ENCODE data around the gene SLC7A6OS. TPM values are rescaled to one million over a fixed set of nuclear protein-coding genes. Genes with fewer than 3 reads are reported as not detected.

SLC7A6OS gene
- total RNA-seq, 2 donors from 2014 or later = 22.5 to 26.0 TPM

DNA sequence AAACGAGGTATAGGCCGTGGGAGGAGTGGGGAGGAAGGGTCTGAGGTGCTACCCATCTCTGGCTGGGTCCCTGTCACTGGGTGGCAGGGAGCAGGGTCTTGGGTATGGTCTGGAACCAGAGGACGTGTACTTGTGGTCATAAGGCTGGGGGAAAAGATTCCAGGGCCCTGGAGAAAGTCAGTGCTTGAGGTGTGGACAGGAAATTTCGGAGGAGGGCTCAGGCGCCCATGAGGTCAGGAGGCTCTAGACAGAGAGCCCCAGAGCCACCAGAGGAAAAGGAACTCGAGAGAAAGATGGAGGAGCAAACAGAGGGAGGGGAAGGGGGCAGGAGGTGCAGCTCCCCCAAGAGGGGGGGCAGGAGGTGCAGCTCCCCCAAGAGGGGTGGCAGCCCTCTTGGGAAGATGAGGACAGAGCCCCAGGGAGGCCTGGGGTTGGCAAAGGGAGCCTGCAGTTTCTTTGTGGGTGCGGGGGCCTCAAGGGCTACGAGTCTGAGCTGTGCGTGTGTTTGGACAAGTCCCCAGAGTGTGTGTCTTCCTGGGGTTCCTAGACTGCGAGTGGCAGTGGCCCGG lies 47.1 kb downstream of the SLC7A6OS start:
- Mint-ChIP-seq H3K27ac (peak overlapping the region; percentile 88), H3K27me3 (ENCODE audit: insufficient read depth) (peaks cover 2% of the 10 kb centered on the region), H3K4me1 (peaks cover 23% of the 10 kb centered on the region), H3K36me3 (ENCODE audit: low read depth) (no peaks in the 10 kb centered on the region), H3K4me3 (peak overlapping the region; percentile 90), H3K9me3 (no peaks in the 10 kb centered on the region)
- H3K9ac ChIP-seq (ENCODE audit: extremely low read depth, low read length, poor library complexity, severe bottlenecking) = peak overlapping the region; percentile 82
- peak overlapping the region; percentile 73 for H3K4me3 ChIP-seq (ENCODE audit: low read length)
- no peaks in the 10 kb centered on the region for H3K9me3 ChIP-seq (ENCODE audit: control insufficient read depth, low read length)
- H3K27ac ChIP-seq (ENCODE audit: low read depth, low read length) = no peak overlapping the region
- 50 to 67% methylated on average over 7 to 11 of the region's 11 CpGs for WGBS, 2 experiments (ENCODE audit: insufficient coverage in 1 of 2, insufficient read length in 1 of 2)
- H3K27me3 ChIP-seq (ENCODE audit: control insufficient read depth, insufficient read depth, low read length, poor library complexity, severe bottlenecking) = no peaks in the 10 kb centered on the region
- peaks cover 3% of the 10 kb centered on the region for H3K36me3 ChIP-seq (ENCODE audit: control insufficient read depth, insufficient read depth, low read length)
- DNase-seq = no peak
- H3K4me1 ChIP-seq (ENCODE audit: control insufficient read depth, insufficient read depth, low read length) = peaks cover 9% of the 10 kb centered on the region
- TF ChIP-seq, protein P1, sequence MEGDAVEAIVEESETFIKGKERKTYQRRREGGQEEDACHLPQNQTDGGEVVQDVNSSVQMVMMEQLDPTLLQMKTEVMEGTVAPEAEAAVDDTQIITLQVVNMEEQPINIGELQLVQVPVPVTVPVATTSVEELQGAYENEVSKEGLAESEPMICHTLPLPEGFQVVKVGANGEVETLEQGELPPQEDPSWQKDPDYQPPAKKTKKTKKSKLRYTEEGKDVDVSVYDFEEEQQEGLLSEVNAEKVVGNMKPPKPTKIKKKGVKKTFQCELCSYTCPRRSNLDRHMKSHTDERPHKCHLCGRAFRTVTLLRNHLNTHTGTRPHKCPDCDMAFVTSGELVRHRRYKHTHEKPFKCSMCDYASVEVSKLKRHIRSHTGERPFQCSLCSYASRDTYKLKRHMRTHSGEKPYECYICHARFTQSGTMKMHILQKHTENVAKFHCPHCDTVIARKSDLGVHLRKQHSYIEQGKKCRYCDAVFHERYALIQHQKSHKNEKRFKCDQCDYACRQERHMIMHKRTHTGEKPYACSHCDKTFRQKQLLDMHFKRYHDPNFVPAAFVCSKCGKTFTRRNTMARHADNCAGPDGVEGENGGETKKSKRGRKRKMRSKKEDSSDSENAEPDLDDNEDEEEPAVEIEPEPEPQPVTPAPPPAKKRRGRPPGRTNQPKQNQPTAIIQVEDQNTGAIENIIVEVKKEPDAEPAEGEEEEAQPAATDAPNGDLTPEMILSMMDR (conservative IDR thresholded peaks at IDR 0.05) = no peak

DNA sequence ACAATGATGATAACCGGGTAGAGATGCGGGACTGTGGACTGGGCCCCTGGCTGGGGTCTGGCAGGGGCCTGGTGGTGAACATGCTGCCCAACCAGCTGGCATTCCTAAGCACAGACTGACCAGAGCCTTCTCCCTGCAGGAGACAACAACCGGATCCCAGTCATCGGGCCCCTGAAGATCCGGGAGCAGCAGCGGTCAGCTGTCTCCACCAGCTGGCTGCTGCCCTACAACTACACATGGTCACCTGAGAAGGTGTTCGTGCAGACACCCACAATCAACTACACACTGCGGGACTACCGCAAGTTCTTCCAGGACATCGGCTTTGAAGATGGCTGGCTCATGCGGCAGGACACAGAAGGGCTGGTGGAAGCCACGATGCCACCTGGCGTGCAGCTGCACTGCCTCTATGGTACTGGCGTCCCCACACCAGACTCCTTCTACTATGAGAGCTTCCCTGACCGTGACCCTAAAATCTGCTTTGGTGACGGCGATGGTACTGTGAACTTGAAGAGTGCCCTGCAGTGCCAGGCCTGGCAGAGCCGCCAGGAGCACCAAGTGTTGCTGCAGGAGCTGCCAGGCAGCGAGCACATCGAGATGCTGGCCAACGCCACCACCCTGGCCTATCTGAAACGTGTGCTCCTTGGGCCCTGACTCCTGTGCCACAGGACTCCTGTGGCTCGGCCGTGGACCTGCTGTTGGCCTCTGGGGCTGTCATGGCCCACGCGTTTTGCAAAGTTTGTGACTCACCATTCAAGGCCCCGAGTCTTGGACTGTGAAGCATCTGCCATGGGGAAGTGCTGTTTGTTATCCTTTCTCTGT lies 51.5 kb downstream of the SLC7A6OS start:
- Histone ChIP-seq H3K27ac (ENCODE audit: low read depth, low read length) (no peak overlapping the region), H3K4me3 (ENCODE audit: low read length) (no peak overlapping the region), H3K9ac (ENCODE audit: extremely low read depth, low read length, poor library complexity, severe bottlenecking) (no peak overlapping the region), H3K4me1 (ENCODE audit: control insufficient read depth, insufficient read depth, low read length) (no peaks in the 10 kb centered on the region), H3K36me3 (ENCODE audit: control insufficient read depth, insufficient read depth, low read length) (no peaks in the 10 kb centered on the region), H3K27me3 (ENCODE audit: control insufficient read depth, insufficient read depth, low read length, poor library complexity, severe bottlenecking) (no peaks in the 10 kb centered on the region), H3K9me3 (ENCODE audit: control insufficient read depth, low read length) (no peaks in the 10 kb centered on the region)
- WGBS, 2 experiments (ENCODE audit: insufficient coverage in 1 of 2, insufficient read length in 1 of 2) = 91 to 93% methylated on average over 24 to 27 of the region's 27 CpGs
- Mint-ChIP-seq H3K27ac (no peak overlapping the region), H3K4me1 (no peaks in the 10 kb centered on the region), H3K9me3 (no peaks in the 10 kb centered on the region), H3K36me3 (ENCODE audit: low read depth) (peaks cover 4% of the 10 kb centered on the region), H3K27me3 (ENCODE audit: insufficient read depth) (peaks cover 2% of the 10 kb centered on the region), H3K4me3 (no peak overlapping the region)
- no peak for DNase-seq
- TF ChIP-seq, protein P1 (conservative IDR thresholded peaks at IDR 0.05) = no peak

DNA sequence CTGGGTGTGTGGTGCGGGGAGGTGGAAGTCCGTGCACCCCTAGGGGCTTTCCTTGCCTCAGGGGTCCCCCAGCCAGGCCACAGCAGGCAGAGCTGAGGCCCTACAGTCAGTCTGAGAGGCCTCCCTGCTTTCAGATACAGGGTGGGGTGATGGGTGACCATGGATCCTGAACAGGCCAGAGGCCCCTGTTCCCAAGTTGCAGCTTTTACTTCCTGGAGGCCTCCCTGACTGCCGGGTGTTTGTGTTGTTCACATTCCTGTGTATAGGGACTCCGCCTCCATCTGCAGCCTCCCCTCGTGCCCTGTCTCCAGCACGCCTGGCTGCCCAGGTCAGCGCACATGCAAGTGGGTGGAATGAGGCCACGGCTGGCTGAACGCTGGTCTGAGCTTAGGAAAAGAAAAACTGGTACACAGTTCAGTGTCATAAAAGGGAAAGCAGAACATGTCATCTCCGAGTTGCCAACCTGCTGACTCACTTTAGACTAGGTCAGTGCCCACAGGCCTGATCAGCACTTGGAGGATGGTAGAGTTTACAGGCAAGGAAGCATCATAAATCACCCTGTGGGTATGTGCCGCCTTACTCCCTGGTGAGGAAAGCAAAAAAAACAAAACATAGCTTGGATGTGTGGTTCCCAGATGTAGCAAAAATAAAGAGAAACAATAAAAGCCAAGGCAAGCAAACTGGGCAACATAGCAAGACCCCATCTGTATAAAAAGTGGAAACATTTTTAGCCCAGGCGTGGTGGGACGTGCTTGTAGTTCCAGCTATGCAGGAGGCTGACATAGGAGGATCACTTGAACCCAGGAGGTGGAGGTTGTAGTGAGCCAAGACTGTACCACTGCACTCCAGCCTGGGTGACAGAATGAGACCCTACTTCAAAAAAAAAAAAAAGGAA lies 52.6 kb downstream of the SLC7A6OS start:
- no peaks in the 10 kb centered on the region for H3K27me3 ChIP-seq (ENCODE audit: control insufficient read depth, insufficient read depth, low read length, poor library complexity, severe bottlenecking)
- Mint-ChIP-seq H3K27me3 (ENCODE audit: insufficient read depth) (peaks cover 2% of the 10 kb centered on the region), H3K27ac (no peak overlapping the region)

More for the DNA sequence above, 52.6 kb downstream of the SLC7A6OS start:
- DNase-seq = no peak
- TF ChIP-seq, protein P1 (conservative IDR thresholded peaks at IDR 0.05) = no peak
- Mint-ChIP-seq H3K36me3 (ENCODE audit: low read depth) (peaks cover 6% of the 10 kb centered on the region), H3K4me1 (no peaks in the 10 kb centered on the region), H3K4me3 (no peak overlapping the region), H3K9me3 (no peaks in the 10 kb centered on the region)
- Histone ChIP-seq H3K4me3 (ENCODE audit: low read length) (no peak overlapping the region), H3K36me3 (ENCODE audit: control insufficient read depth, insufficient read depth, low read length) (no peaks in the 10 kb centered on the region), H3K27ac (ENCODE audit: low read depth, low read length) (peak overlapping the region; percentile 18), H3K4me1 (ENCODE audit: control insufficient read depth, insufficient read depth, low read length) (no peaks in the 10 kb centered on the region), H3K9me3 (ENCODE audit: control insufficient read depth, low read length) (no peaks in the 10 kb centered on the region), H3K9ac (ENCODE audit: extremely low read depth, low read length, poor library complexity, severe bottlenecking) (no peak overlapping the region)
- WGBS, 2 experiments (ENCODE audit: insufficient coverage in 1 of 2, insufficient read length in 1 of 2) = 89 to 90% methylated on average over 10 to 13 of the region's 13 CpGs
